ENCODE data around the gene CCDC33. TPM values are rescaled to one million over a fixed set of nuclear protein-coding genes. Genes with fewer than 3 reads are reported as not detected.

The CCDC33 gene
- total RNA-seq, 1 donor from 2014 or later, result 0.25 TPM

DNA sequence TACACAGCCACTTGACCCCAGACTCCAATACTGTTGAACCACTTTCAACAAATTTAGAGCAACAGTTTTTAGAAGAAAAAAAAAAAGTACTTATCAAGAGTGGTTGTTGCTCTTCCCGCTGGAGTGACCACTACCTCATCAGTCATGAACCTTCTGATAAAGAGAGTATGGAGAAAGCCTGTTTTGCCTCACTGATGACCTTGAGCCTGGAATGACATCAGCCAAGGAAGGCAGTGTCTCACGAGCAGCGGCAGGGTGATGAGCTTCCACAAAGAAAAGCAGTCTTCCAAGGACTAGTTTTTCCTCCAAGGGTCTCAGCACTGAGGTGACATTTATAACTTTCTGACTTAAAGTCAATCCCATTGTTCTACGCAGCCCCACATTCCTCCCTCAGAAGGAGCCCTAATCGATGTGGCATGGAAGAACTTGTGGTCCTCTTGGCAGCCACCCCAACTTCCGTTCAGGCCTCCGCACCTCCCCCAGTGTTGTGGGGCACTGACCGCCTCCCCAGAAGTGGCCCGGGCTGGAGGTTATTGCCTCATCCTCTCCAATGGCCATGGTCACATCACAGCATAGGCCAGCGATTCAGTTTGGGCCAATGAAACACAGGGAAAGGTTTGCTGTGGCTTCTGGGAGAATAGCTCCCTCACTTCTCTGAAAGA is 133.1 kb downstream of the CCDC33 start:
- no peak for DNase-seq (ENCODE audit: low read depth)
- TF ChIP-seq CTCF (IDR thresholded peaks at IDR 0.05; ENCODE audit: insufficient read depth, low read length, poor library complexity, severe bottlenecking), result no peak
- no peak overlapping the region for H3K4me3 ChIP-seq (ENCODE audit: low read depth, low read length)
- peaks cover 2% of the 10 kb centered on the region for H3K27me3 ChIP-seq (ENCODE audit: control insufficient read depth, insufficient read depth, low read length)
- H3K36me3 ChIP-seq (ENCODE audit: control insufficient read depth, insufficient read depth, low read length), result no peaks in the 10 kb centered on the region

- no peak for DNase-seq (ENCODE audit: low read depth)
- Histone ChIP-seq H3K36me3 (ENCODE audit: control insufficient read depth, insufficient read depth, low read length) (no peaks in the 10 kb centered on the region), H3K27me3 (ENCODE audit: control insufficient read depth, insufficient read depth, low read length) (peaks cover 2% of the 10 kb centered on the region)
These were observed 133.6 kb downstream of the CCDC33 start for GRCh38 chr15:74369756-74370155.

GRCh38 chr15:74370471-74370870 is 134.3 kb downstream of the CCDC33 start:
- H3K4me3 ChIP-seq (ENCODE audit: low read depth, low read length), result no peak overlapping the region
- H3K27me3 ChIP-seq (ENCODE audit: control insufficient read depth, insufficient read depth, low read length), result peaks cover 2% of the 10 kb centered on the region

More at GRCh38 chr15:74369756-74370155, 133.6 kb downstream of the CCDC33 start:
- no peak overlapping the region for H3K4me3 ChIP-seq (ENCODE audit: low read depth, low read length)
- TF ChIP-seq CTCF (IDR thresholded peaks at IDR 0.05; ENCODE audit: insufficient read depth, low read length, poor library complexity, severe bottlenecking), result no peak

DNA sequence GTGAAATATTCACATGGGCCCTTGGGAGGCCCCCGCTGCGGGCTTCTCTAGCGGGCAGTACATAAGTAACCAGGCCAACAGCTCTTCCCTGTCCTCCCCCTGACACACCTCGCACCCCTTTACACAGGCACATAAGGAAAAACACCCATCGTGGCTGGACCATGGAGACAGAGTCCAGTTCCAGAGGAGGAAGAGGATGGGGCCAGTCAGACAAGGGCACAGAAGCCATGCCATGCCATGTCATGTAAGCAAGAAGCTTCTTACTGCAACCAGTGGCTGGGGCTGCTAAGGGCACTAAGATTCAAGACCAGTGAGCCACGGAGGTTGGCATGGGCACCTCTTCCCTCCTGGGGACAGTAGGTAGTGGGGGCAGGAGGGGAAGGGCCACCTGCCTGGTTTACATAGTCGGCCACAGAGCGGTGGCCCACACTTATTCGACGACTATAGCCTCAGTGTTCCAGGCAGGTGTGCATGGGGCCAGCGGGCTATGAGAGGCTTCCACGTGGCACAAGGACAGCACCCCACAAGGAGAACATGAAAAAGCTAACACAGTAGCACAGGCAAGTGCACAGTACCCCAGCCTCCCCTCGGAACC is 137.0 kb downstream of the CCDC33 start:
- TF ChIP-seq CTCF (IDR thresholded peaks at IDR 0.05; ENCODE audit: insufficient read depth, low read length, poor library complexity, severe bottlenecking), result no peak
- peaks cover 2% of the 10 kb centered on the region for H3K27me3 ChIP-seq (ENCODE audit: control insufficient read depth, insufficient read depth, low read length)
- no peak for DNase-seq (ENCODE audit: low read depth)
- H3K4me3 ChIP-seq (ENCODE audit: low read depth, low read length), result no peak overlapping the region
- H3K36me3 ChIP-seq (ENCODE audit: control insufficient read depth, insufficient read depth, low read length), result no peaks in the 10 kb centered on the region

More at GRCh38 chr15:74370471-74370870, 134.3 kb downstream of the CCDC33 start:
- no peaks in the 10 kb centered on the region for H3K36me3 ChIP-seq (ENCODE audit: control insufficient read depth, insufficient read depth, low read length)
- DNase-seq (ENCODE audit: low read depth), result no peak
- TF ChIP-seq CTCF (IDR thresholded peaks at IDR 0.05; ENCODE audit: insufficient read depth, low read length, poor library complexity, severe bottlenecking), result no peak

- Histone ChIP-seq H3K27me3 (ENCODE audit: control insufficient read depth, insufficient read depth, low read length) (peaks cover 2% of the 10 kb centered on the region), H3K4me3 (ENCODE audit: low read depth, low read length) (peak overlapping the region; percentile 45), H3K36me3 (ENCODE audit: control insufficient read depth, insufficient read depth, low read length) (no peaks in the 10 kb centered on the region)
- TF ChIP-seq CTCF (IDR thresholded peaks at IDR 0.05; ENCODE audit: insufficient read depth, low read length, poor library complexity, severe bottlenecking), result peak; percentile 84
- no peak for DNase-seq (ENCODE audit: low read depth)
These were observed 137.9 kb downstream of the CCDC33 start for GRCh38 chr15:74373731-74374647.
